HepG2 (cell line): ENCODE results near the gene PTPRU. TPM values are rescaled to one million over a fixed set of nuclear protein-coding genes. Genes with fewer than 3 reads are reported as not detected.
A peak's percentile ranks its signal among the peaks of the same experiment; 100 is the strongest.

Source experiments
- CERS6 ChIP-seq: sonication (generic); formaldehyde crosslinking; IDR thresholded peaks from 2 replicates; pipeline ENCODE4 v1.5.0; 2020; ENCODE audit warnings: missing genetic modification reagents
- CHD4 ChIP-seq: fragments of 200-600 bp; sonication (generic); IDR thresholded peaks from 2 replicates; pipeline ENCODE4 v1.7.0; 2017; ENCODE audit warnings: mild to moderate bottlenecking, low read length, borderline replicate concordance
- CREB3 ChIP-seq: sonication (generic); formaldehyde crosslinking; IDR thresholded peaks from 2 replicates; pipeline ENCODE4 v1.5.0; 2020; ENCODE audit warnings: missing genetic modification reagents
- GFI1 ChIP-seq: sonication (generic); formaldehyde crosslinking; IDR thresholded peaks from 2 replicates; pipeline ENCODE4 v1.5.0; 2020; ENCODE audit warnings: missing genetic modification reagents, mild to moderate bottlenecking, borderline replicate concordance
- HMG20A ChIP-seq: IDR thresholded peaks from 2 replicates; pipeline ENCODE4 v1.6.1; 2016; ENCODE audit warnings: borderline replicate concordance
- LCORL ChIP-seq, 2 experiments: fragments of 450-650 bp in 1 of 2; sonication (generic) in 1 of 2; formaldehyde crosslinking in 1 of 2; IDR thresholded peaks; 2 replicates each; pipeline versions ENCODE4 v1.5.0 to v1.6.1; 2017 to 2020; ENCODE audit warnings: antibody characterized with exemption in 1 of 2, missing genetic modification reagents in 1 of 2
- MED1 ChIP-seq: sonication (generic); formaldehyde crosslinking; IDR thresholded peaks from 2 replicates; pipeline ENCODE4 v1.4.0; 2020; ENCODE audit warnings: missing genetic modification reagents
- MEF2D ChIP-seq: sonication (generic); formaldehyde crosslinking; IDR thresholded peaks from 2 replicates; pipeline ENCODE4 v1.5.1; 2020; ENCODE audit warnings: mild to moderate bottlenecking, missing genetic modification reagents
- MTA1 ChIP-seq: sonication (generic); formaldehyde crosslinking; IDR thresholded peaks from 2 replicates; pipeline ENCODE4 v1.4.0; 2020; ENCODE audit warnings: missing genetic modification reagents, mild to moderate bottlenecking, borderline replicate concordance
- NCOA5 ChIP-seq: sonication (generic); formaldehyde crosslinking; IDR thresholded peaks from 2 replicates; pipeline ENCODE4 v1.4.0; 2020; ENCODE audit warnings: missing genetic modification reagents
- NFE2L1 ChIP-seq: sonication (generic); formaldehyde crosslinking; IDR thresholded peaks from 2 replicates; pipeline ENCODE4 v1.4.0; 2020; ENCODE audit warnings: missing genetic modification reagents, mild to moderate bottlenecking, borderline replicate concordance
- NFE2L2 ChIP-seq: fragments of 150-350 bp; IDR thresholded peaks from 2 replicates; pipeline ENCODE4 v1.6.1; 2014; ENCODE audit warnings: low read length
- NONO ChIP-seq, 2 experiments: fragments of 450-650 bp in 1 of 2; sonication (generic) in 1 of 2; formaldehyde crosslinking in 1 of 2; IDR thresholded peaks in 1 of 2; conservative IDR thresholded peaks in 1 of 2; 2 replicates each; pipeline versions ENCODE4 v1.6.1 to v1.8.0; 2017 to 2022; ENCODE audit warnings: mild to moderate bottlenecking in 1 of 2, missing genetic modification reagents in 1 of 2, moderate library complexity in 1 of 2
- NRL ChIP-seq: sonication (generic); formaldehyde crosslinking; IDR thresholded peaks from 2 replicates; pipeline ENCODE4 v1.5.0; 2020; ENCODE audit warnings: missing genetic modification reagents, mild to moderate bottlenecking, moderate library complexity, borderline replicate concordance
- SRF ChIP-seq: IDR thresholded peaks from 2 replicates; pipeline ENCODE4 v1.6.1; 2011; ENCODE audit warnings: mild to moderate bottlenecking, low read depth, low read length, moderate library complexity
- TOPORS ChIP-seq: sonication (generic); formaldehyde crosslinking; IDR thresholded peaks from 2 replicates; pipeline ENCODE4 v1.8.0; 2023; ENCODE audit warnings: mild to moderate bottlenecking, missing genetic modification reagents
- XBP1 ChIP-seq: sonication (generic); formaldehyde crosslinking; IDR thresholded peaks from 2 replicates; pipeline ENCODE4 v1.5.0; 2020; ENCODE audit warnings: missing genetic modification reagents
- ZC3H13 ChIP-seq: sonication (generic); formaldehyde crosslinking; IDR thresholded peaks from 2 replicates; pipeline ENCODE4 v1.8.1; 2023; ENCODE audit warnings: mild to moderate bottlenecking, missing genetic modification reagents, moderate library complexity
- ZFP36 ChIP-seq: fragments of 150-350 bp; IDR thresholded peaks from 2 replicates; pipeline ENCODE4 v1.6.1; 2018; ENCODE audit warnings: borderline replicate concordance, low read length, low read depth; ENCODE audit not compliant: partially characterized antibody
- ZNF101 ChIP-seq: sonication (generic); formaldehyde crosslinking; IDR thresholded peaks from 2 replicates; pipeline ENCODE4 v1.4.0; 2020; ENCODE audit warnings: mild to moderate bottlenecking, low read depth, missing genetic modification reagents, borderline replicate concordance
- ZNF124 ChIP-seq: sonication (generic); formaldehyde crosslinking; IDR thresholded peaks from 2 replicates; pipeline ENCODE4 v1.4.0; 2020; ENCODE audit warnings: missing genetic modification reagents
- ZNF547 ChIP-seq: sonication (generic); formaldehyde crosslinking; IDR thresholded peaks from 2 replicates; pipeline ENCODE4 v1.5.1; 2020; ENCODE audit warnings: mild to moderate bottlenecking, missing genetic modification reagents
- ZNF550 ChIP-seq: sonication (generic); formaldehyde crosslinking; IDR thresholded peaks from 2 replicates; pipeline ENCODE4 v1.4.0; 2020; ENCODE audit warnings: mild to moderate bottlenecking, missing genetic modification reagents, borderline replicate concordance
- polyA plus RNA-seq, 8 experiments: library from polyadenylated mRNA; depleted of rRNA in 3 of 8; stranded (reverse) in 7 of 8; unstranded in 1 of 8; fragments of >200 nt; fragmentation: Illumina TruSeq in 4 of 8; extraction: Trizol in 4 of 8; gene quantifications; 2 replicates each; pipeline versions ENCODE4 v1.2.1 to v1.2.3, GENCODE V29; 2011 to 2016; ENCODE audit warnings: low read depth in 4 of 8, missing spikeins in 1 of 8, mixed read lengths in 1 of 8; ENCODE audit not compliant: insufficient read depth in 1 of 8
- total RNA-seq, 5 experiments: library from RNA; depleted of rRNA; stranded (reverse); fragments of >200 nt; fragmentation: Illumina TruSeq; extraction: Trizol; gene quantifications; 2 replicates each; pipeline ENCODE4 v1.2.3, GENCODE V29; 2016; ENCODE audit warnings: low read depth in 1 of 5

Gene PTPRU
- total and polyA plus RNA-seq, 2 of the 13 experiments (the other 11 are each of a cell fraction or from before 2014, with no cell fraction given), result 21.6 to 22.3 TPM

- no peak for TF ChIP-seq LCORL (IDR thresholded peaks at IDR 0.05)
- TF ChIP-seq LCORL (CRISPR knock-in tag; IDR thresholded peaks at IDR 0.05), result no peak; the same call in 1 of the 2 replicates
- no peak for TF ChIP-seq NFE2L1 (CRISPR knock-in tag)
- TF ChIP-seq NRL (CRISPR knock-in tag), result peak; percentile 73; the same call in 1 of the 2 replicates
- TF ChIP-seq TOPORS (CRISPR knock-in tag), result no peak
- no peak for TF ChIP-seq NONO (IDR thresholded peaks at IDR 0.05)
- TF ChIP-seq NONO (CRISPR knock-in tag; conservative IDR thresholded peaks at IDR 0.05), result peak; percentile 69; the same call in 1 of the 2 replicates
- no peak for TF ChIP-seq GFI1
- TF ChIP-seq ZFP36, result no peak
- TF ChIP-seq ZNF124 (CRISPR knock-in tag), result no peak; the same call in 1 of the 2 replicates
- TF ChIP-seq SRF, result peak; percentile 70
- TF ChIP-seq ZNF101 (CRISPR knock-in tag), result no peak
- TF ChIP-seq MTA1 (CRISPR knock-in tag), result no peak; the same call in 1 of the 2 replicates
- TF ChIP-seq CHD4, result 0 out of 2 replicates have a peak, but pooled peaks have one; percentile 52
- TF ChIP-seq ZNF550, result no peak
- TF ChIP-seq ZNF547 (CRISPR knock-in tag), result 0 out of 2 replicates have a peak, but pooled peaks have one; percentile 34
- peak; percentile 48 for TF ChIP-seq MED1
- no peak for TF ChIP-seq HMG20A (CRISPR knock-in tag)
- TF ChIP-seq CERS6, result no peak
- TF ChIP-seq MEF2D (CRISPR knock-in tag), result peak; percentile 73; the same call in 1 of the 2 replicates
- no peak for TF ChIP-seq NCOA5 (CRISPR knock-in tag)
- no peak for TF ChIP-seq XBP1
- TF ChIP-seq NFE2L2, result no peak
- peak; percentile 66; the same call in 1 of the 2 replicates for TF ChIP-seq CREB3 (CRISPR knock-in tag)
- no peak for TF ChIP-seq ZC3H13 (CRISPR knock-in tag)
These were observed 5.6 kb upstream of the PTPRU start, which contains the start of gene MECR (continued) for GRCh38 chr1:29230553-29231378.
